ENCODE data around the gene LRRC74A.

LRRC74A gene

GRCh38 chr14:76784881-76785280 is 41.3 kb upstream of the LRRC74A start:
- H3K27me3 ChIP-seq (ENCODE audit: insufficient read depth, insufficient read length): no peaks in the 10 kb centered on the region
- no peak overlapping the region for H3K4me3 ChIP-seq (ENCODE audit: insufficient read length, low read depth)
- no peak for TF ChIP-seq SUZ12 (IDR thresholded peaks at IDR 0.05; ENCODE audit: extremely low read depth, insufficient read depth, insufficient read length)
- TF ChIP-seq ZNF274 (IDR thresholded peaks at IDR 0.05; ENCODE audit: low read depth, low read length): peak; percentile 29; the same call in 1 of the 2 replicates
- peak; percentile 87 for DNase-seq (ENCODE audit: low read depth, low spot score)
- H3K9ac ChIP-seq (ENCODE audit: insufficient read length, low read depth): no peak overlapping the region
- H3K9me3 ChIP-seq (ENCODE audit: insufficient read depth, low read length): no peaks in the 10 kb centered on the region
- H3K4me1 ChIP-seq (ENCODE audit: insufficient read depth, insufficient read length): peaks cover 12% of the 10 kb centered on the region
- H3K36me3 ChIP-seq (ENCODE audit: insufficient read depth, insufficient read length, low read length): peaks cover 84% of the 10 kb centered on the region

- Histone ChIP-seq H3K27me3 (ENCODE audit: insufficient read depth, insufficient read length) (no peaks in the 10 kb centered on the region), H3K36me3 (ENCODE audit: insufficient read depth, insufficient read length, low read length) (peaks cover 87% of the 10 kb centered on the region), H3K4me1 (ENCODE audit: insufficient read depth, insufficient read length) (peaks cover 8% of the 10 kb centered on the region), H3K9me3 (ENCODE audit: insufficient read depth, low read length) (no peaks in the 10 kb centered on the region), H3K4me3 (ENCODE audit: insufficient read length, low read depth) (no peak overlapping the region), H3K9ac (ENCODE audit: insufficient read length, low read depth) (no peak overlapping the region)
- no peak for DNase-seq (ENCODE audit: low read depth, low spot score)
- TF ChIP-seq ZNF274 (IDR thresholded peaks at IDR 0.05; ENCODE audit: low read depth, low read length): no peak
- TF ChIP-seq SUZ12 (IDR thresholded peaks at IDR 0.05; ENCODE audit: extremely low read depth, insufficient read depth, insufficient read length): no peak
- no peak for TF ChIP-seq YY1 (IDR thresholded peaks at IDR 0.05; ENCODE audit: insufficient read depth, insufficient read length)
Observed at GRCh38 chr14:76786601-76787000, 39.6 kb upstream of the LRRC74A start.

GRCh38 chr14:76792422-76792821 is 33.8 kb upstream of the LRRC74A start:
- Histone ChIP-seq H3K4me1 (ENCODE audit: insufficient read depth, insufficient read length) (no peaks in the 10 kb centered on the region), H3K36me3 (ENCODE audit: insufficient read depth, insufficient read length, low read length) (peaks cover 64% of the 10 kb centered on the region), H3K4me3 (ENCODE audit: insufficient read length, low read depth) (no peak overlapping the region), H3K27me3 (ENCODE audit: insufficient read depth, insufficient read length) (no peaks in the 10 kb centered on the region), H3K9me3 (ENCODE audit: insufficient read depth, low read length) (no peaks in the 10 kb centered on the region), H3K9ac (ENCODE audit: insufficient read length, low read depth) (no peak overlapping the region)
- DNase-seq (ENCODE audit: low read depth, low spot score): no peak
- TF ChIP-seq YY1 (IDR thresholded peaks at IDR 0.05; ENCODE audit: insufficient read depth, insufficient read length) (no peak), ZNF274 (IDR thresholded peaks at IDR 0.05; ENCODE audit: low read depth, low read length) (no peak), SUZ12 (IDR thresholded peaks at IDR 0.05; ENCODE audit: extremely low read depth, insufficient read depth, insufficient read length) (no peak)

GRCh38 chr14:76793324-76793723 is 32.9 kb upstream of the LRRC74A start:
- no peak for TF ChIP-seq ZNF274 (IDR thresholded peaks at IDR 0.05; ENCODE audit: low read depth, low read length)
- no peak for TF ChIP-seq YY1 (IDR thresholded peaks at IDR 0.05; ENCODE audit: insufficient read depth, insufficient read length)
- no peak for TF ChIP-seq SUZ12 (IDR thresholded peaks at IDR 0.05; ENCODE audit: extremely low read depth, insufficient read depth, insufficient read length)
- H3K9me3 ChIP-seq (ENCODE audit: insufficient read depth, low read length): no peaks in the 10 kb centered on the region
- no peak for DNase-seq (ENCODE audit: low read depth, low spot score)
- H3K4me3 ChIP-seq (ENCODE audit: insufficient read length, low read depth): no peak overlapping the region
- no peaks in the 10 kb centered on the region for H3K27me3 ChIP-seq (ENCODE audit: insufficient read depth, insufficient read length)
- no peaks in the 10 kb centered on the region for H3K4me1 ChIP-seq (ENCODE audit: insufficient read depth, insufficient read length)
- peaks cover 64% of the 10 kb centered on the region for H3K36me3 ChIP-seq (ENCODE audit: insufficient read depth, insufficient read length, low read length)
- no peak overlapping the region for H3K9ac ChIP-seq (ENCODE audit: insufficient read length, low read depth)

- TF ChIP-seq ZNF274 (IDR thresholded peaks at IDR 0.05; ENCODE audit: low read depth, low read length) (no peak), SUZ12 (IDR thresholded peaks at IDR 0.05; ENCODE audit: extremely low read depth, insufficient read depth, insufficient read length) (no peak), YY1 (IDR thresholded peaks at IDR 0.05; ENCODE audit: insufficient read depth, insufficient read length) (no peak)
- Histone ChIP-seq H3K4me1 (ENCODE audit: insufficient read depth, insufficient read length) (no peaks in the 10 kb centered on the region), H3K9me3 (ENCODE audit: insufficient read depth, low read length) (no peaks in the 10 kb centered on the region), H3K36me3 (ENCODE audit: insufficient read depth, insufficient read length, low read length) (peaks cover 59% of the 10 kb centered on the region), H3K27me3 (ENCODE audit: insufficient read depth, insufficient read length) (no peaks in the 10 kb centered on the region), H3K9ac (ENCODE audit: insufficient read length, low read depth) (no peak overlapping the region), H3K4me3 (ENCODE audit: insufficient read length, low read depth) (no peak overlapping the region)
- DNase-seq (ENCODE audit: low read depth, low spot score): no peak
Observed at GRCh38 chr14:76793956-76794355, 32.3 kb upstream of the LRRC74A start.

GRCh38 chr14:76806446-76806845 is 19.8 kb upstream of the LRRC74A start:
- H3K9ac ChIP-seq (ENCODE audit: insufficient read length, low read depth): no peak overlapping the region
- H3K27me3 ChIP-seq (ENCODE audit: insufficient read depth, insufficient read length): no peaks in the 10 kb centered on the region
- peaks cover 73% of the 10 kb centered on the region for H3K36me3 ChIP-seq (ENCODE audit: insufficient read depth, insufficient read length, low read length)
- no peaks in the 10 kb centered on the region for H3K9me3 ChIP-seq (ENCODE audit: insufficient read depth, low read length)
- TF ChIP-seq ZNF274 (IDR thresholded peaks at IDR 0.05; ENCODE audit: low read depth, low read length) (no peak), SUZ12 (IDR thresholded peaks at IDR 0.05; ENCODE audit: extremely low read depth, insufficient read depth, insufficient read length) (no peak), YY1 (IDR thresholded peaks at IDR 0.05; ENCODE audit: insufficient read depth, insufficient read length) (no peak)
- no peak overlapping the region for H3K4me3 ChIP-seq (ENCODE audit: insufficient read length, low read depth)
- no peak for DNase-seq (ENCODE audit: low read depth, low spot score)
- no peaks in the 10 kb centered on the region for H3K4me1 ChIP-seq (ENCODE audit: insufficient read depth, insufficient read length)

- no peaks in the 10 kb centered on the region for H3K4me1 ChIP-seq (ENCODE audit: insufficient read depth, insufficient read length)
- no peaks in the 10 kb centered on the region for H3K9me3 ChIP-seq (ENCODE audit: insufficient read depth, low read length)
- no peak overlapping the region for H3K9ac ChIP-seq (ENCODE audit: insufficient read length, low read depth)
- H3K36me3 ChIP-seq (ENCODE audit: insufficient read depth, insufficient read length, low read length): peaks cover 59% of the 10 kb centered on the region
- no peak for TF ChIP-seq ZNF274 (IDR thresholded peaks at IDR 0.05; ENCODE audit: low read depth, low read length)
- TF ChIP-seq SUZ12 (IDR thresholded peaks at IDR 0.05; ENCODE audit: extremely low read depth, insufficient read depth, insufficient read length): no peak
- TF ChIP-seq YY1 (IDR thresholded peaks at IDR 0.05; ENCODE audit: insufficient read depth, insufficient read length): no peak
- H3K27me3 ChIP-seq (ENCODE audit: insufficient read depth, insufficient read length): no peaks in the 10 kb centered on the region
- no peak for DNase-seq (ENCODE audit: low read depth, low spot score)
- no peak overlapping the region for H3K4me3 ChIP-seq (ENCODE audit: insufficient read length, low read depth)
Observed at GRCh38 chr14:76808011-76808410, 18.2 kb upstream of the LRRC74A start.

All from NT2/D1 (cell line).